Keratinocyte (primary cell): ENCODE results near the gene SULF2.

Experiments
- EZH2 ChIP-seq: IDR thresholded peaks from one replicate; pipeline ENCODE4 v1.6.1; 2012; ENCODE audit warnings: inconsistent platforms, mild to moderate bottlenecking, low read length, moderate library complexity
- TF ChIP-seq, protein P1 (sequence below), 3 experiments: IDR thresholded peaks in 1 of 3; conservative IDR thresholded peaks in 1 of 3; optimal IDR thresholded peaks in 1 of 3; 2 replicates in 2 of 3; 3 replicates in 1 of 3; pipeline versions ENCODE3 to v1.5.1; 2011; ENCODE audit warnings: low read length in 3 of 3, mild to moderate bottlenecking in 3 of 3, moderate library complexity in 2 of 3, control low read depth in 1 of 3, inconsistent platforms in 1 of 3; ENCODE audit not compliant: insufficient read depth in 2 of 3; ENCODE audit errors: extremely low read depth in 1 of 3

DNA sequence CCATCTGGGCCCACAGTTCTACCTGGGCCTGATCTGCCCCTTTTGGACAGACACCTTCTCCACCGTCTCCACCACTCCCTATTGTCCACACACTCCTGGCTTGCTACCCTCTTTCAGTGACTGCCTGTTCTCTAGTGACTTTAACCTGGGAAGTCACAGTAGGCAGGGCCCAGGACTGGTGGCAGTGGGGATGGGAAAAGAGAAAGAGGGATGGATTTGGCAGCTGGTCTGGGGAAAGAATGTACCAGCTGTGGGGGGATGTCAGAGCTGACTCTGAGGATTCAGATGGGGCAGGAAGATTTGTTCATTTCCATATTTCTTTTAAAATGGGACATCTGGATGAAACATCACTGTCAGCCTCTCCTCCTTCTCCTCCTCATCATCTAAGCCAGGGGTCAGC lies 85.5 kb downstream of the SULF2 start:
- TF ChIP-seq, protein P1, sequence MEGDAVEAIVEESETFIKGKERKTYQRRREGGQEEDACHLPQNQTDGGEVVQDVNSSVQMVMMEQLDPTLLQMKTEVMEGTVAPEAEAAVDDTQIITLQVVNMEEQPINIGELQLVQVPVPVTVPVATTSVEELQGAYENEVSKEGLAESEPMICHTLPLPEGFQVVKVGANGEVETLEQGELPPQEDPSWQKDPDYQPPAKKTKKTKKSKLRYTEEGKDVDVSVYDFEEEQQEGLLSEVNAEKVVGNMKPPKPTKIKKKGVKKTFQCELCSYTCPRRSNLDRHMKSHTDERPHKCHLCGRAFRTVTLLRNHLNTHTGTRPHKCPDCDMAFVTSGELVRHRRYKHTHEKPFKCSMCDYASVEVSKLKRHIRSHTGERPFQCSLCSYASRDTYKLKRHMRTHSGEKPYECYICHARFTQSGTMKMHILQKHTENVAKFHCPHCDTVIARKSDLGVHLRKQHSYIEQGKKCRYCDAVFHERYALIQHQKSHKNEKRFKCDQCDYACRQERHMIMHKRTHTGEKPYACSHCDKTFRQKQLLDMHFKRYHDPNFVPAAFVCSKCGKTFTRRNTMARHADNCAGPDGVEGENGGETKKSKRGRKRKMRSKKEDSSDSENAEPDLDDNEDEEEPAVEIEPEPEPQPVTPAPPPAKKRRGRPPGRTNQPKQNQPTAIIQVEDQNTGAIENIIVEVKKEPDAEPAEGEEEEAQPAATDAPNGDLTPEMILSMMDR (optimal IDR thresholded peaks at IDR 0.05 in 1 of 3, IDR thresholded peaks at IDR 0.05 in 1 of 3, conservative IDR thresholded peaks at IDR 0.05 in 1 of 3; ENCODE audit: extremely low read depth in 1 of 3, insufficient read depth in 2 of 3, low read length in 3 of 3), result no peak
- TF ChIP-seq EZH2, result no peak
